NCI-H2196 (cell line): Measurements from ENCODE around the gene PRR4.

Experiments
- DNase-seq: peaks from one replicate; lab custom pipeline; 2025; ENCODE audit not compliant: unreplicated experiment; lab: John Stamatoyannopoulos, UW

The PRR4 gene

GRCh38 chr12:10802587-10802986 lies 46.7 kb downstream of the PRR4 start, which contains the start of gene TAS2R7:
Gene TAS2R7, minus strand, starts transcription at chr12:10802627. Its CDS starts 57 bp downstream, at chr12:10802570.
- no peak for DNase-seq

- no peak for DNase-seq
Observed at GRCh38 chr12:10801741-10802140, 47.5 kb downstream of the PRR4 start.
